ENCODE results near the gene AKAP8L.
A peak's percentile ranks its signal among the peaks of the same experiment; 100 is the strongest.

AKAP8L gene

GRCh38 chr19:15424692-15425272 is 6.0 kb upstream of the AKAP8L start:
- no peak for DNase-seq (ENCODE audit: low read depth, low spot score)
- no peaks in the 10 kb centered on the region for H3K9me3 ChIP-seq (ENCODE audit: control insufficient read depth, insufficient read depth, low read length)
- no peak overlapping the region for H3K4me3 ChIP-seq (ENCODE audit: low read length)
- H3K36me3 ChIP-seq (ENCODE audit: control insufficient read depth, insufficient read depth, low read length) = peaks cover 29% of the 10 kb centered on the region
- H3K4me1 ChIP-seq (ENCODE audit: control insufficient read depth, insufficient read depth, low read length) = no peaks in the 10 kb centered on the region
- no peak overlapping the region for H3K27ac ChIP-seq (ENCODE audit: low read length)
- no CpG with 5 or more reads among the region's 38 CpGs for WGBS (ENCODE audit: insufficient coverage, insufficient read length)
- no peaks in the 10 kb centered on the region for H3K27me3 ChIP-seq (ENCODE audit: control insufficient read depth, insufficient read depth, low read length)

- H3K36me3 ChIP-seq (ENCODE audit: control insufficient read depth, insufficient read depth, low read length) = peaks cover 29% of the 10 kb centered on the region
- H3K27me3 ChIP-seq (ENCODE audit: control insufficient read depth, insufficient read depth, low read length) = no peaks in the 10 kb centered on the region
- no peak for DNase-seq (ENCODE audit: low read depth, low spot score)
- H3K4me1 ChIP-seq (ENCODE audit: control insufficient read depth, insufficient read depth, low read length) = no peaks in the 10 kb centered on the region
- WGBS (ENCODE audit: insufficient coverage, insufficient read length) = no CpG with 5 or more reads among the region's 13 CpGs
- no peak overlapping the region for H3K27ac ChIP-seq (ENCODE audit: low read length)
- H3K9me3 ChIP-seq (ENCODE audit: control insufficient read depth, insufficient read depth, low read length) = no peaks in the 10 kb centered on the region
- no peak overlapping the region for H3K4me3 ChIP-seq (ENCODE audit: low read length)
These were observed 5.3 kb upstream of the AKAP8L start for GRCh38 chr19:15424121-15424520.

GRCh38 chr19:15423130-15423529 is 4.3 kb upstream of the AKAP8L start:
- H3K27ac ChIP-seq (ENCODE audit: low read length) = no peak overlapping the region
- H3K4me3 ChIP-seq (ENCODE audit: low read length) = no peak overlapping the region
- no peak for DNase-seq (ENCODE audit: low read depth, low spot score)
- no peaks in the 10 kb centered on the region for H3K9me3 ChIP-seq (ENCODE audit: control insufficient read depth, insufficient read depth, low read length)
- H3K4me1 ChIP-seq (ENCODE audit: control insufficient read depth, insufficient read depth, low read length) = no peaks in the 10 kb centered on the region
- H3K36me3 ChIP-seq (ENCODE audit: control insufficient read depth, insufficient read depth, low read length) = peaks cover 29% of the 10 kb centered on the region
- WGBS (ENCODE audit: insufficient coverage, insufficient read length) = no CpG with 5 or more reads among the region's 6 CpGs
- no peaks in the 10 kb centered on the region for H3K27me3 ChIP-seq (ENCODE audit: control insufficient read depth, insufficient read depth, low read length)

GRCh38 chr19:15422296-15423075 is 3.7 kb upstream of the AKAP8L start:
- no peak overlapping the region for H3K27ac ChIP-seq (ENCODE audit: low read length)
- no peaks in the 10 kb centered on the region for H3K27me3 ChIP-seq (ENCODE audit: control insufficient read depth, insufficient read depth, low read length)
- no peak for DNase-seq (ENCODE audit: low read depth, low spot score)
- no CpG with 5 or more reads among the region's 22 CpGs for WGBS (ENCODE audit: insufficient coverage, insufficient read length)
- no peak overlapping the region for H3K4me3 ChIP-seq (ENCODE audit: low read length)
- no peaks in the 10 kb centered on the region for H3K9me3 ChIP-seq (ENCODE audit: control insufficient read depth, insufficient read depth, low read length)
- peaks cover 29% of the 10 kb centered on the region for H3K36me3 ChIP-seq (ENCODE audit: control insufficient read depth, insufficient read depth, low read length)
- H3K4me1 ChIP-seq (ENCODE audit: control insufficient read depth, insufficient read depth, low read length) = no peaks in the 10 kb centered on the region

- WGBS (ENCODE audit: insufficient coverage, insufficient read length) = no CpG with 5 or more reads among the region's 15 CpGs
- H3K27ac ChIP-seq (ENCODE audit: low read length) = no peak overlapping the region
- no peak for DNase-seq (ENCODE audit: low read depth, low spot score)
- no peak overlapping the region for H3K4me3 ChIP-seq (ENCODE audit: low read length)
- H3K27me3 ChIP-seq (ENCODE audit: control insufficient read depth, insufficient read depth, low read length) = no peaks in the 10 kb centered on the region
- peaks cover 23% of the 10 kb centered on the region for H3K36me3 ChIP-seq (ENCODE audit: control insufficient read depth, insufficient read depth, low read length)
- no peaks in the 10 kb centered on the region for H3K9me3 ChIP-seq (ENCODE audit: control insufficient read depth, insufficient read depth, low read length)
- H3K4me1 ChIP-seq (ENCODE audit: control insufficient read depth, insufficient read depth, low read length) = 0 out of 2 replicates have a peak, but pooled peaks cover 1% of the 10 kb centered on the region
These were observed 3.0 kb upstream of the AKAP8L start for GRCh38 chr19:15421721-15422260.

- Histone ChIP-seq H3K9me3 (ENCODE audit: control insufficient read depth, insufficient read depth, low read length) (no peaks in the 10 kb centered on the region), H3K27ac (ENCODE audit: low read length) (no peak overlapping the region), H3K4me1 (ENCODE audit: control insufficient read depth, insufficient read depth, low read length) (0 out of 2 replicates have a peak, but pooled peaks cover 1% of the 10 kb centered on the region), H3K4me3 (ENCODE audit: low read length) (no peak overlapping the region), H3K36me3 (ENCODE audit: control insufficient read depth, insufficient read depth, low read length) (peaks cover 22% of the 10 kb centered on the region), H3K27me3 (ENCODE audit: control insufficient read depth, insufficient read depth, low read length) (no peaks in the 10 kb centered on the region)
- DNase-seq (ENCODE audit: low read depth, low spot score) = no peak
- WGBS (ENCODE audit: insufficient coverage, insufficient read length) = no CpG with 5 or more reads among the region's 12 CpGs
These were observed 2.4 kb upstream of the AKAP8L start for GRCh38 chr19:15421136-15421695.

- peaks cover 11% of the 10 kb centered on the region for H3K36me3 ChIP-seq (ENCODE audit: control insufficient read depth, insufficient read depth, low read length)
- no peak overlapping the region for H3K27ac ChIP-seq (ENCODE audit: low read length)
- H3K4me1 ChIP-seq (ENCODE audit: control insufficient read depth, insufficient read depth, low read length) = 0 out of 2 replicates have a peak, but pooled peaks cover 1% of the 10 kb centered on the region
- H3K27me3 ChIP-seq (ENCODE audit: control insufficient read depth, insufficient read depth, low read length) = no peaks in the 10 kb centered on the region
- 0 out of 2 replicates have a peak overlapping the region, but pooled peaks have one; percentile 5 for H3K4me3 ChIP-seq (ENCODE audit: low read length)
- no peaks in the 10 kb centered on the region for H3K9me3 ChIP-seq (ENCODE audit: control insufficient read depth, insufficient read depth, low read length)
- no CpG with 5 or more reads among the region's 16 CpGs for WGBS (ENCODE audit: insufficient coverage, insufficient read length)
- no peak for DNase-seq (ENCODE audit: low read depth, low spot score)
These were observed 731 bp upstream of the AKAP8L start for GRCh38 chr19:15419413-15420025.

- no peak for DNase-seq (ENCODE audit: low read depth, low spot score)
- H3K4me3 ChIP-seq (ENCODE audit: low read length) = peak overlapping the region; percentile 99
- H3K27ac ChIP-seq (ENCODE audit: low read length) = no peak overlapping the region
These were observed 583 bp downstream of the AKAP8L start for GRCh38 chr19:15418231-15418578.

GRCh38 chr19:15417699-15418098 is 1.1 kb downstream of the AKAP8L start:
- peak overlapping the region; percentile 99; the same call in 1 of the 2 replicates for H3K4me3 ChIP-seq (ENCODE audit: low read length)
- H3K36me3 ChIP-seq (ENCODE audit: control insufficient read depth, insufficient read depth, low read length) = peaks cover 3% of the 10 kb centered on the region
- H3K27me3 ChIP-seq (ENCODE audit: control insufficient read depth, insufficient read depth, low read length) = no peaks in the 10 kb centered on the region
- no peak overlapping the region for H3K27ac ChIP-seq (ENCODE audit: low read length)
- no CpG with 5 or more reads among the region's 9 CpGs for WGBS (ENCODE audit: insufficient coverage, insufficient read length)
- no peaks in the 10 kb centered on the region for H3K9me3 ChIP-seq (ENCODE audit: control insufficient read depth, insufficient read depth, low read length)
- no peak for DNase-seq (ENCODE audit: low read depth, low spot score)
- 0 out of 2 replicates have a peak, but pooled peaks cover 1% of the 10 kb centered on the region for H3K4me1 ChIP-seq (ENCODE audit: control insufficient read depth, insufficient read depth, low read length)

More at GRCh38 chr19:15418231-15418578, 583 bp downstream of the AKAP8L start:
- no peaks in the 10 kb centered on the region for H3K27me3 ChIP-seq (ENCODE audit: control insufficient read depth, insufficient read depth, low read length)
- H3K4me1 ChIP-seq (ENCODE audit: control insufficient read depth, insufficient read depth, low read length) = 0 out of 2 replicates have a peak, but pooled peaks cover 1% of the 10 kb centered on the region
- H3K36me3 ChIP-seq (ENCODE audit: control insufficient read depth, insufficient read depth, low read length) = peaks cover 6% of the 10 kb centered on the region
- H3K9me3 ChIP-seq (ENCODE audit: control insufficient read depth, insufficient read depth, low read length) = no peaks in the 10 kb centered on the region
- no CpG with 5 or more reads among the region's 16 CpGs for WGBS (ENCODE audit: insufficient coverage, insufficient read length)

GRCh38 chr19:15412832-15413231 is 6.0 kb downstream of the AKAP8L start:
- no peaks in the 10 kb centered on the region; the same call in 1 of the 2 replicates for H3K27me3 ChIP-seq (ENCODE audit: control insufficient read depth, insufficient read depth, low read length)
- no CpG with 5 or more reads among the region's 4 CpGs for WGBS (ENCODE audit: insufficient coverage, insufficient read length)
- no peaks in the 10 kb centered on the region for H3K9me3 ChIP-seq (ENCODE audit: control insufficient read depth, insufficient read depth, low read length)
- peaks cover 9% of the 10 kb centered on the region; the same call in 1 of the 2 replicates for H3K36me3 ChIP-seq (ENCODE audit: control insufficient read depth, insufficient read depth, low read length)
- no peak for DNase-seq (ENCODE audit: low read depth, low spot score)
- 0 out of 2 replicates have a peak, but pooled peaks cover 1% of the 10 kb centered on the region for H3K4me1 ChIP-seq (ENCODE audit: control insufficient read depth, insufficient read depth, low read length)
- no peak overlapping the region for H3K27ac ChIP-seq (ENCODE audit: low read length)
- H3K4me3 ChIP-seq (ENCODE audit: low read length) = no peak overlapping the region
